K562 (cell line): ENCODE measurements around the gene MAPKAPK3. TPM values are rescaled to one million over a fixed set of nuclear protein-coding genes. Genes with fewer than 3 reads are reported as not detected.

ENCODE experiments used
- DEAF1 ChIP-seq: fragments of 450-650 bp; formaldehyde crosslinking; IDR thresholded peaks from 2 replicates; pipeline ENCODE4 v1.4.0; 2020; ENCODE audit warnings: mild to moderate bottlenecking, moderate library complexity
- E2F8 ChIP-seq: fragments of 450-650 bp; IDR thresholded peaks from 2 replicates; pipeline ENCODE4 v1.7.1; 2018; ENCODE audit warnings: mild to moderate bottlenecking, low read depth; ENCODE audit not compliant: partially characterized antibody
- ESRRA ChIP-seq: fragments of 450-650 bp; IDR thresholded peaks from 2 replicates; pipeline ENCODE4 v1.6.1; 2014; ENCODE audit warnings: low read depth, mild to moderate bottlenecking, moderate library complexity, borderline replicate concordance
- ETV1 ChIP-seq: fragments of 450-650 bp; conservative IDR thresholded peaks from 2 replicates; pipeline ENCODE4 v1.6.1; 2016; ENCODE audit warnings: missing genetic modification characterization, control low read depth, low read depth, missing compliant biosample characterization
- GTF2A2 ChIP-seq: IDR thresholded peaks from 2 replicates; pipeline ENCODE4 v1.6.1; 2016; ENCODE audit warnings: mild to moderate bottlenecking, missing genetic modification characterization, missing compliant biosample characterization
- HSF4 ChIP-seq: fragments of 250-450 bp; sonication (Bioruptor Pico); IDR thresholded peaks from 2 replicates; pipeline ENCODE4 v2.1.2; 2022; ENCODE audit warnings: mild to moderate bottlenecking, moderate library complexity, borderline replicate concordance
- NCOA6 ChIP-seq: fragments of 450-650 bp; IDR thresholded peaks from 2 replicates; pipeline ENCODE4 v1.6.1; 2017; ENCODE audit warnings: mild to moderate bottlenecking
- RFX7 ChIP-seq: fragments of 250-450 bp; sonication (Bioruptor Pico); IDR thresholded peaks from 2 replicates; pipeline ENCODE4 v1.5.1; 2021; ENCODE audit warnings: mild to moderate bottlenecking
- RHOXF2B ChIP-seq: fragments of 250-450 bp; sonication (Bioruptor Pico); conservative IDR thresholded peaks from 2 replicates; pipeline ENCODE4 v1.5.1; 2021
- SMARCA4 ChIP-seq: fragments of 450-650 bp; IDR thresholded peaks from 2 replicates; pipeline ENCODE4 v1.6.1; 2016
- SRSF1 ChIP-seq: fragments of 200-400 bp; formaldehyde crosslinking; IDR thresholded peaks from 2 replicates; pipeline ENCODE4 v1.6.1; 2017; ENCODE audit warnings: mild to moderate bottlenecking, low read depth, low read length, moderate library complexity
- TAF9B ChIP-seq: fragments of 450-650 bp; IDR thresholded peaks from 2 replicates; pipeline ENCODE4 v1.6.1; 2018; ENCODE audit warnings: mild to moderate bottlenecking; ENCODE audit not compliant: partially characterized antibody
- ZBTB9 ChIP-seq: fragments of 450-650 bp; formaldehyde crosslinking; IDR thresholded peaks from 2 replicates; pipeline ENCODE4 v1.4.0; 2020; ENCODE audit warnings: mild to moderate bottlenecking, moderate library complexity
- ZMIZ1 ChIP-seq, 2 experiments: fragments of 150-350 bp in 1 of 2; IDR thresholded peaks; 2 replicates each; pipeline ENCODE4 v1.6.1; 2012 to 2016; ENCODE audit warnings: low read depth in 2 of 2, low read length in 2 of 2, mild to moderate bottlenecking in 1 of 2, moderate library complexity in 1 of 2
- ZNF639 ChIP-seq, 2 experiments: fragments of 200-800 bp in 1 of 2; sonication (Bioruptor generic) in 1 of 2; sonication (generic) in 1 of 2; formaldehyde crosslinking in 1 of 2; IDR thresholded peaks in 1 of 2; conservative IDR thresholded peaks in 1 of 2; 2 replicates each; pipeline versions ENCODE4 v1.5.0 to v1.6.1; 2016 to 2020; ENCODE audit warnings: missing compliant biosample characterization in 1 of 2, missing genetic modification characterization in 1 of 2, missing genetic modification reagents in 1 of 2
- ZNF785 ChIP-seq: fragments of 250-450 bp; sonication (Bioruptor Pico); IDR thresholded peaks from 2 replicates; pipeline ENCODE4 v1.4.0; 2020; ENCODE audit warnings: mild to moderate bottlenecking
- polyA plus RNA-seq, 8 experiments: library from polyadenylated mRNA; depleted of rRNA in 4 of 8; stranded (reverse) in 5 of 8; unstranded in 3 of 8; fragments of >200 nt; fragmentation: Nextera tagmentation in 2 of 8; fragmentation: Illumina TruSeq in 1 of 8; extraction: Ambion mirVana in 2 of 8; extraction: Trizol in 1 of 8; gene quantifications; 2 replicates each; pipeline versions ENCODE4 v1.2.1 to v1.2.3, GENCODE V29; 2011 to 2014; ENCODE audit warnings: inconsistent platforms in 1 of 8, missing spikeins in 1 of 8
- total RNA-seq, 7 experiments: library from RNA; depleted of rRNA in 6 of 7; stranded (reverse); fragments of >200 nt in 6 of 7; fragmentation: Illumina TruSeq in 2 of 7; extraction: Trizol in 2 of 7; gene quantifications; 2 replicates each; pipeline versions ENCODE4 v1.2.1 to v1.2.3, GENCODE V29; 2011 to 2021; ENCODE audit warnings: low replicate concordance in 1 of 7

Gene MAPKAPK3
- total and polyA plus RNA-seq, 9 of the 15 experiments (the other 6 are each of a cell fraction or from before 2014, with no cell fraction given) = 8.0 to 56.4 (median 41.2) TPM

- TF ChIP-seq RHOXF2B (CRISPR knock-in tag) (no peak), ESRRA (peak; percentile 58), DEAF1 (CRISPR knock-in tag) (no peak), GTF2A2 (tag) (peak; percentile 89), E2F8 (peak; percentile 91), NCOA6 (peak; percentile 39; the same call in 1 of the 2 replicates), SRSF1 (no peak), ZNF639 (CRISPR knock-in tag; conservative IDR thresholded peaks at IDR 0.05 in 1 of 2, IDR thresholded peaks at IDR 0.05 in 1 of 2) (peak in 1 of 2 experiments; percentile 90; a peak in 2 of 4 replicates), ZMIZ1 (IDR thresholded peaks at IDR 0.05; ENCODE audit: low read depth in 2 of 2, low read length in 2 of 2) (0 out of 4 replicates have a peak, but pooled peaks of 1 of the 2 experiments have one; percentile 7), SMARCA4 (no peak), HSF4 (CRISPR knock-in tag) (no peak), ZNF785 (no peak), ETV1 (tag) (peak; percentile 63), RFX7 (CRISPR knock-in tag) (no peak), TAF9B (peak; percentile 75), ZBTB9 (no peak)
These were observed 47.8 kb upstream of the MAPKAPK3 start, which contains the start of gene HEMK1 (continued) for GRCh38 chr3:50568947-50569749.
